Urinary bladder (tissue), 4 donors: ENCODE measurements around the gene ADGRB3. TPM values are rescaled to one million over a fixed set of nuclear protein-coding genes. Genes with fewer than 3 reads are reported as not detected.
"Not testable (repeated sequence)": the region's sequence is repeated elsewhere in the genome, so short reads cannot be mapped to it uniquely, and the experiment has no call there.

Source experiments
- DNase-seq: peaks from one replicate; pipeline ENCODE4 v3.0.0-alpha.2; 2015; ENCODE audit errors: extremely low spot score
- H3K27ac ChIP-seq: one replicate; pipeline ENCODE4 v1.5.1; 2013; ENCODE audit warnings: low read depth, mild to moderate bottlenecking, moderate library complexity
- H3K36me3 ChIP-seq: one replicate; pipeline ENCODE4 v1.6.1; 2013; ENCODE audit warnings: mild to moderate bottlenecking, moderate library complexity; ENCODE audit not compliant: insufficient read depth
- H3K4me1 ChIP-seq: one replicate; pipeline ENCODE4 v1.6.1; 2013; ENCODE audit warnings: mild to moderate bottlenecking, moderate library complexity; ENCODE audit not compliant: insufficient read depth
- H3K4me3 ChIP-seq: one replicate; pipeline ENCODE4 v1.5.1; 2013; ENCODE audit warnings: low read depth, low read length
- WGBS: extraction: QIAGEN DNeasy Blood & Tissue Kit; methylation state at CpG from one replicate; pipeline ENCODE4 v1.1.7; 2013; 5-methylcytosine and 5-hydroxymethylcytosine counted together
- polyA plus RNA-seq: library from polyadenylated mRNA; stranded (reverse); fragments of 200-250 nt; gene quantifications from one replicate; pipeline ENCODE4 v1.2.3, GENCODE V29; 2013
- total RNA-seq: library from RNA; depleted of rRNA; stranded (reverse); fragments of >200 nt; gene quantifications from one replicate; pipeline ENCODE4 v1.2.3, GENCODE V29; 2014
- donor health status: healthy with polysubstance abuse.
- donor health status: healthy.

ADGRB3 gene
- total and polyA plus RNA-seq, 2 donors, result 4.7 to 29.4 TPM

- Histone ChIP-seq H3K4me1 (no peaks in the 10 kb centered on the region), H3K36me3 (no peaks in the 10 kb centered on the region), H3K4me3 (no peak overlapping the region), H3K27ac (no peak overlapping the region)
- WGBS, result 91% methylated on average over 2 of the region's 2 CpGs
- DNase-seq, result no peak
Measured at GRCh38 chr6:68875403-68875802, 240.3 kb downstream of the ADGRB3 start.

GRCh38 chr6:68876792-68877493 is 241.9 kb downstream of the ADGRB3 start:
- H3K27ac ChIP-seq, result no peak overlapping the region
- H3K4me1 ChIP-seq, result no peaks in the 10 kb centered on the region
- no peak for DNase-seq
- no peaks in the 10 kb centered on the region for H3K36me3 ChIP-seq
- WGBS, result 39% methylated on average over 2 of the region's 2 CpGs
- H3K4me3 ChIP-seq, result no peak overlapping the region

GRCh38 chr6:68880050-68880813 is 245.2 kb downstream of the ADGRB3 start:
- Histone ChIP-seq H3K36me3 (no peaks in the 10 kb centered on the region), H3K4me3 (no peak overlapping the region), H3K4me1 (no peaks in the 10 kb centered on the region), H3K27ac (no peak overlapping the region)
- DNase-seq, result no peak
- 56% methylated on average over 4 of the region's 4 CpGs for WGBS

GRCh38 chr6:68883325-68883724 is 248.2 kb downstream of the ADGRB3 start:
- not testable (repeated sequence) for H3K4me1 ChIP-seq, H3K36me3 ChIP-seq, DNase-seq, H3K27ac ChIP-seq, H3K4me3 ChIP-seq
- WGBS, result 82% methylated on average over 9 of the region's 9 CpGs

- no peak overlapping the region for H3K4me3 ChIP-seq
- DNase-seq, result no peak
- H3K27ac ChIP-seq, result no peak overlapping the region
- no peaks in the 10 kb centered on the region for H3K36me3 ChIP-seq
- no peaks in the 10 kb centered on the region for H3K4me1 ChIP-seq
Measured at GRCh38 chr6:68891419-68891818, 256.3 kb downstream of the ADGRB3 start.

GRCh38 chr6:68892452-68892851 is 257.4 kb downstream of the ADGRB3 start:
- WGBS, result 81% methylated on average over 3 of the region's 3 CpGs
- H3K4me1 ChIP-seq, result no peaks in the 10 kb centered on the region
- H3K4me3 ChIP-seq, result no peak overlapping the region
- no peak for DNase-seq
- H3K36me3 ChIP-seq, result no peaks in the 10 kb centered on the region
- H3K27ac ChIP-seq, result no peak overlapping the region

- H3K36me3 ChIP-seq, result no peaks in the 10 kb centered on the region
- no peak overlapping the region for H3K27ac ChIP-seq
- WGBS, result 72% methylated on average over 1 of the region's 1 CpG
- H3K4me3 ChIP-seq, result no peak overlapping the region
- no peaks in the 10 kb centered on the region for H3K4me1 ChIP-seq
- no peak for DNase-seq
Measured at GRCh38 chr6:68895929-68896328, 260.8 kb downstream of the ADGRB3 start.

GRCh38 chr6:68901044-68901443 is 266.0 kb downstream of the ADGRB3 start:
- no peaks in the 10 kb centered on the region for H3K4me1 ChIP-seq
- no peak overlapping the region for H3K27ac ChIP-seq
- WGBS, result 98% methylated on average over 1 of the region's 1 CpG
- DNase-seq, result no peak
- H3K4me3 ChIP-seq, result no peak overlapping the region
- no peaks in the 10 kb centered on the region for H3K36me3 ChIP-seq

GRCh38 chr6:68911334-68911733 is 276.3 kb downstream of the ADGRB3 start:
- DNase-seq, result no peak
- WGBS, result 86% methylated on average over 3 of the region's 3 CpGs
- H3K4me1 ChIP-seq, result no peaks in the 10 kb centered on the region
- no peaks in the 10 kb centered on the region for H3K36me3 ChIP-seq
- H3K4me3 ChIP-seq, result no peak overlapping the region
- H3K27ac ChIP-seq, result no peak overlapping the region

GRCh38 chr6:68911811-68912210 is 276.7 kb downstream of the ADGRB3 start:
- Histone ChIP-seq H3K27ac (no peak overlapping the region), H3K36me3 (no peaks in the 10 kb centered on the region), H3K4me3 (no peak overlapping the region), H3K4me1 (no peaks in the 10 kb centered on the region)
- no peak for DNase-seq

- not testable (repeated sequence) for H3K27ac ChIP-seq, H3K4me1 ChIP-seq, DNase-seq, H3K4me3 ChIP-seq, H3K36me3 ChIP-seq
- WGBS, result 96% methylated on average over 9 of the region's 9 CpGs
Measured at GRCh38 chr6:68912805-68913204, 277.7 kb downstream of the ADGRB3 start.

GRCh38 chr6:68915586-68915985 is 280.5 kb downstream of the ADGRB3 start:
- Histone ChIP-seq H3K27ac (no peak overlapping the region), H3K4me3 (no peak overlapping the region), H3K36me3 (no peaks in the 10 kb centered on the region), H3K4me1 (no peaks in the 10 kb centered on the region)
- whole genome bisulfite sequencing, result 85% methylated on average over 2 of the region's 2 CpGs
- DNase-seq, result no peak

- no peak overlapping the region for H3K27ac ChIP-seq
- H3K4me3 ChIP-seq, result no peak overlapping the region
- WGBS, result 81% methylated on average over 3 of the region's 3 CpGs
- H3K36me3 ChIP-seq, result no peaks in the 10 kb centered on the region
- H3K4me1 ChIP-seq, result no peaks in the 10 kb centered on the region
- no peak for DNase-seq
Measured at GRCh38 chr6:68919537-68919936, 284.5 kb downstream of the ADGRB3 start.

GRCh38 chr6:68941345-68941744 is 306.3 kb downstream of the ADGRB3 start:
- H3K4me1 ChIP-seq, result no peaks in the 10 kb centered on the region
- no peak for DNase-seq
- WGBS, result 94% methylated on average over 2 of the region's 2 CpGs

More at GRCh38 chr6:68941345-68941744, 306.3 kb downstream of the ADGRB3 start:
- no peak overlapping the region for H3K27ac ChIP-seq
- no peaks in the 10 kb centered on the region for H3K36me3 ChIP-seq
- H3K4me3 ChIP-seq, result no peak overlapping the region
